ENCODE results near the gene PPP1R13B. TPM values are rescaled to one million over a fixed set of nuclear protein-coding genes. Genes with fewer than 3 reads are reported as not detected.

PPP1R13B gene
- total and polyA plus RNA-seq, 2 experiments from 2014 or later: 9.4 to 20.2 TPM

- TF ChIP-seq CTCF (IDR thresholded peaks at IDR 0.05; ENCODE audit: poor library complexity) (no peak), EZH2phosphoT487 (IDR thresholded peaks at IDR 0.05; ENCODE audit: low read depth, severe bottlenecking, unreplicated experiment) (no peak), EZH2 (IDR thresholded peaks at IDR 0.05; ENCODE audit: borderline replicate concordance) (no peak)
- peak overlapping the region; percentile 49 for H3K4me2 ChIP-seq
- peaks cover 80% of the 10 kb centered on the region for H3K79me2 ChIP-seq
- peaks cover 3% of the 10 kb centered on the region for H4K20me1 ChIP-seq (ENCODE audit: insufficient read depth, poor library complexity, severe bottlenecking)
- H3K9me3 ChIP-seq (ENCODE audit: low read depth): no peaks in the 10 kb centered on the region
- 68% methylated on average over 3 of the region's 3 CpGs for WGBS (ENCODE audit: low lambda C conversion rate, missing lambda C conversion rate)
- no peak for DNase-seq (ENCODE audit: low spot score)
- H3K27ac ChIP-seq: peak overlapping the region; percentile 48
- H3K9me2 ChIP-seq (replicated peaks; ENCODE audit: insufficient read depth): no peaks in the 10 kb centered on the region
- peaks cover 17% of the 10 kb centered on the region for H3K4me1 ChIP-seq (ENCODE audit: insufficient read depth)
- H2AFZ ChIP-seq: no peak overlapping the region
- no peaks in the 10 kb centered on the region for H3K27me3 ChIP-seq
- no peak overlapping the region for H3K4me3 ChIP-seq
- H3K36me3 ChIP-seq (replicated peaks; ENCODE audit: insufficient read depth, low read depth): no peaks in the 10 kb centered on the region
Observed at GRCh38 chr14:103825101-103825500, 22.3 kb downstream of the PPP1R13B start.

GRCh38 chr14:103820908-103821307 lies 26.5 kb downstream of the PPP1R13B start:
- Histone ChIP-seq H3K27me3 (no peaks in the 10 kb centered on the region), H4K20me1 (ENCODE audit: insufficient read depth, poor library complexity, severe bottlenecking) (peaks cover 6% of the 10 kb centered on the region), H3K27ac (no peak overlapping the region), H3K4me1 (ENCODE audit: insufficient read depth) (peaks cover 21% of the 10 kb centered on the region), H3K36me3 (replicated peaks; ENCODE audit: insufficient read depth, low read depth) (no peaks in the 10 kb centered on the region), H3K79me2 (peaks cover 77% of the 10 kb centered on the region), H2AFZ (no peak overlapping the region), H3K9me2 (replicated peaks; ENCODE audit: insufficient read depth) (no peaks in the 10 kb centered on the region), H3K4me3 (no peak overlapping the region), H3K9me3 (ENCODE audit: low read depth) (no peaks in the 10 kb centered on the region), H3K4me2 (no peak overlapping the region)
- DNase-seq (ENCODE audit: low spot score): no peak
- WGBS (ENCODE audit: low lambda C conversion rate, missing lambda C conversion rate): 81% methylated on average over 1 of the region's 1 CpG
- TF ChIP-seq EZH2phosphoT487 (IDR thresholded peaks at IDR 0.05; ENCODE audit: low read depth, severe bottlenecking, unreplicated experiment) (no peak), EZH2 (IDR thresholded peaks at IDR 0.05; ENCODE audit: borderline replicate concordance) (no peak), CTCF (IDR thresholded peaks at IDR 0.05; ENCODE audit: poor library complexity) (no peak)

GRCh38 chr14:103820382-103820781 lies 27.0 kb downstream of the PPP1R13B start:
- Histone ChIP-seq H4K20me1 (ENCODE audit: insufficient read depth, poor library complexity, severe bottlenecking) (peaks cover 6% of the 10 kb centered on the region), H3K4me2 (peak overlapping the region; percentile 63), H3K4me1 (ENCODE audit: insufficient read depth) (peaks cover 19% of the 10 kb centered on the region), H3K27ac (peak overlapping the region; percentile 39), H3K36me3 (replicated peaks; ENCODE audit: insufficient read depth, low read depth) (no peaks in the 10 kb centered on the region), H3K4me3 (no peak overlapping the region), H2AFZ (no peak overlapping the region), H3K79me2 (peaks cover 79% of the 10 kb centered on the region), H3K9me3 (ENCODE audit: low read depth) (no peaks in the 10 kb centered on the region), H3K27me3 (no peaks in the 10 kb centered on the region), H3K9me2 (replicated peaks; ENCODE audit: insufficient read depth) (no peaks in the 10 kb centered on the region)
- 70% methylated on average over 2 of the region's 2 CpGs for WGBS (ENCODE audit: low lambda C conversion rate, missing lambda C conversion rate)
- no peak for DNase-seq (ENCODE audit: low spot score)
- TF ChIP-seq EZH2 (IDR thresholded peaks at IDR 0.05; ENCODE audit: borderline replicate concordance) (no peak), EZH2phosphoT487 (IDR thresholded peaks at IDR 0.05; ENCODE audit: low read depth, severe bottlenecking, unreplicated experiment) (no peak), CTCF (IDR thresholded peaks at IDR 0.05; ENCODE audit: poor library complexity) (no peak)
